PC-3 (cell line): ENCODE results near the gene HAO1.

Experiments used
- CTCF ChIP-seq: fragments of 300-600 bp; sonication (generic); conservative IDR thresholded peaks from 2 replicates; pipeline ENCODE4 v1.5.1; 2017; ENCODE audit warnings: antibody characterized with exemption, low read depth, mild to moderate bottlenecking, low read length
- EZH2 ChIP-seq: fragments of 300-600 bp; sonication (generic); IDR thresholded peaks from one replicate; pipeline ENCODE4 v1.6.1; 2017; ENCODE audit warnings: antibody characterized with exemption, mild to moderate bottlenecking, low read length; ENCODE audit not compliant: unreplicated experiment
- EZH2phosphoT487 ChIP-seq: fragments of 300-600 bp; sonication (generic); IDR thresholded peaks from 2 replicates; pipeline ENCODE4 v1.6.1; 2018; ENCODE audit warnings: mild to moderate bottlenecking, antibody characterized with exemption, low read length, borderline replicate concordance

- TF ChIP-seq CTCF (no peak), EZH2 (no peak), EZH2phosphoT487 (no peak)
These were observed 34.7 kb upstream of the HAO1 start for GRCh38 chr20:7974785-7975435.
